Measurements from ENCODE around the gene GLIS1.

The GLIS1 gene

DNA sequence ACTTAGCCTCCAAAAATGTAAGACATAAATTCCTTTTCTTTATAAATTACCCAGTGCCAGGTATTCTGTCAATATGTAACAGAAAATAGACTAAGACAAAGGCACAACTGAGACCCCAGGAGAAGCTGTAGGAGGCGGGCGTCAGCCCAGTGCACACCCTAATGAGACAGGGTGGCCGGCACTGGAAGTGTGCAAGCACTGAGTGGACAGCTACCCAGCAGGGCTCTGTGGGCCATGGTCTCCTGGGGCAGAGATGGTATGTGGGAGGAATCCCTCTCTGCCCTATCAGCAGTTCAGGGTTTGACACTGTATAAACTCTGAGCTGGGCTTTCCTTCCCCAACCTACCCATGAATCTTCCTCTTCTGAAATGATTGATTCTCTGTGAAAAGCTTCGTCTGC is 139.5 kb downstream of the GLIS1 start:
- Histone ChIP-seq H4K20me1 (ENCODE audit: insufficient read depth, low read length) (peaks cover 3% of the 10 kb centered on the region; the same call in 1 of the 2 replicates), H3K9me3 (ENCODE audit: insufficient read depth, low read length, severe bottlenecking) (no peaks in the 10 kb centered on the region), H3K4me2 (ENCODE audit: insufficient read depth, low read length) (no peak overlapping the region), H3K4me1 (ENCODE audit: insufficient read depth, low read length) (no peaks in the 10 kb centered on the region), H2AFZ (ENCODE audit: low read depth, low read length) (no peak overlapping the region), H3K27me3 (ENCODE audit: insufficient read depth, low read length, poor library complexity) (no peaks in the 10 kb centered on the region), H3K27ac (ENCODE audit: low read length) (no peak overlapping the region), H3K4me3 (ENCODE audit: low read depth in 1 of 2, low read length in 2 of 2) (no peak overlapping the region), H3K79me2 (ENCODE audit: insufficient read depth, low read length) (no peaks in the 10 kb centered on the region), H3K9ac (ENCODE audit: low read depth, low read length) (no peak overlapping the region), H3K36me3 (ENCODE audit: insufficient read depth, low read length) (no peaks in the 10 kb centered on the region)
- no peak for TF ChIP-seq EZH2 (IDR thresholded peaks at IDR 0.05; ENCODE audit: borderline replicate concordance, low read depth, low read length, severe bottlenecking)
- TF ChIP-seq, protein P1, sequence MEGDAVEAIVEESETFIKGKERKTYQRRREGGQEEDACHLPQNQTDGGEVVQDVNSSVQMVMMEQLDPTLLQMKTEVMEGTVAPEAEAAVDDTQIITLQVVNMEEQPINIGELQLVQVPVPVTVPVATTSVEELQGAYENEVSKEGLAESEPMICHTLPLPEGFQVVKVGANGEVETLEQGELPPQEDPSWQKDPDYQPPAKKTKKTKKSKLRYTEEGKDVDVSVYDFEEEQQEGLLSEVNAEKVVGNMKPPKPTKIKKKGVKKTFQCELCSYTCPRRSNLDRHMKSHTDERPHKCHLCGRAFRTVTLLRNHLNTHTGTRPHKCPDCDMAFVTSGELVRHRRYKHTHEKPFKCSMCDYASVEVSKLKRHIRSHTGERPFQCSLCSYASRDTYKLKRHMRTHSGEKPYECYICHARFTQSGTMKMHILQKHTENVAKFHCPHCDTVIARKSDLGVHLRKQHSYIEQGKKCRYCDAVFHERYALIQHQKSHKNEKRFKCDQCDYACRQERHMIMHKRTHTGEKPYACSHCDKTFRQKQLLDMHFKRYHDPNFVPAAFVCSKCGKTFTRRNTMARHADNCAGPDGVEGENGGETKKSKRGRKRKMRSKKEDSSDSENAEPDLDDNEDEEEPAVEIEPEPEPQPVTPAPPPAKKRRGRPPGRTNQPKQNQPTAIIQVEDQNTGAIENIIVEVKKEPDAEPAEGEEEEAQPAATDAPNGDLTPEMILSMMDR (IDR thresholded peaks at IDR 0.05; ENCODE audit: borderline replicate concordance, extremely low read depth, low read length, poor library complexity, severe bottlenecking) = no peak
- ATAC-seq (ENCODE audit: insufficient read depth, low read depth) = no peak
- DNase-seq = no peak

DNA sequence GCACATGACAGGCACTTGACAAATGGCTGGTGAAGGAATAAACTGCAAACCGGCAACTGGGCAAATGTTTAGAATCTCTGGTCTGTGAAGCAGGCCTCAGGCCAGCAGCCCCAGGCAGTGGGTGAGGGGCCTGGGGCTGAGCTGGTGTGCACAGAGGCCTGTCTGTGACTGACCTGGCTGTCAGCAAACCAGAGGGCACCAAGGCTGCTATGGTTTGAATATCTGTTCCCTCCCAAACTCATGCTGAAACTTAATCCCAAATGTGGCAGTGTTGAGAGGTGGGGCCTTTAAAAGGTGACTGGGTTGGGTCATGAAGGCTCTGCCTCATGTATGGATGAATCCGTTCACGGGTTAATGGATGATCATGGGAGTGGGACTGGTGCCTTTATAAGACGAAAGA is 140.0 kb downstream of the GLIS1 start:
- no peaks in the 10 kb centered on the region for H3K27me3 ChIP-seq (ENCODE audit: insufficient read depth, low read length, poor library complexity)
- no peak for TF ChIP-seq EZH2 (IDR thresholded peaks at IDR 0.05; ENCODE audit: borderline replicate concordance, low read depth, low read length, severe bottlenecking)
- TF ChIP-seq, protein P1 (IDR thresholded peaks at IDR 0.05; ENCODE audit: borderline replicate concordance, extremely low read depth, low read length, poor library complexity, severe bottlenecking) = no peak
- no peak for ATAC-seq (ENCODE audit: insufficient read depth, low read depth)

DNA sequence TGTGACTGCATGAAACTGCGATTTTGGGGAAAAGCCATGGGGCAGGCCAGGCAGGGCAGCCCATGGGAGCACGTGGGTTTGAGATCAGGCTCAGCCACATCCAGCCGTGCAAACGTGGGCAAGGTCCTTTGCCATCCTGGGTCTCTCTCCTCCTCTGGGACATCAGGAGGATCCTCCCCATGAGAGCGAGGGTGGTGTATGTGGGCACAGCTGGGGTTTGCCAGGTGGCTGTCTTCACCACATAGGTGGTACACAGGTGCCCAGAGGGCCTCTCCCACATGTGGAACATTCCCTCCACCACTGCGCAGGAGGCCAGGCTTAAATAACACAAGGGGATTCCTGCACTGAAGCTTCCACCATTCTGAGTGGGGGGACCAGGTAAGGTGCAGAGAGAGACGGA is 143.1 kb downstream of the GLIS1 start:
- ATAC-seq (ENCODE audit: insufficient read depth, low read depth) (no peak), DNase-seq (no peak)
- no peak overlapping the region for H3K4me3 ChIP-seq (ENCODE audit: low read depth in 1 of 2, low read length in 2 of 2)
- no peak overlapping the region for H2AFZ ChIP-seq (ENCODE audit: low read depth, low read length)
- H3K27me3 ChIP-seq (ENCODE audit: insufficient read depth, low read length, poor library complexity) = no peaks in the 10 kb centered on the region
- no peak overlapping the region for H3K4me2 ChIP-seq (ENCODE audit: insufficient read depth, low read length)
- no peaks in the 10 kb centered on the region for H3K36me3 ChIP-seq (ENCODE audit: insufficient read depth, low read length)
- no peak overlapping the region for H3K27ac ChIP-seq (ENCODE audit: low read length)
- H3K9ac ChIP-seq (ENCODE audit: low read depth, low read length) = no peak overlapping the region
- TF ChIP-seq, protein P1 (IDR thresholded peaks at IDR 0.05; ENCODE audit: borderline replicate concordance, extremely low read depth, low read length, poor library complexity, severe bottlenecking) = no peak
- no peak for TF ChIP-seq EZH2 (IDR thresholded peaks at IDR 0.05; ENCODE audit: borderline replicate concordance, low read depth, low read length, severe bottlenecking)
- H4K20me1 ChIP-seq (ENCODE audit: insufficient read depth, low read length) = peaks cover 3% of the 10 kb centered on the region; the same call in 1 of the 2 replicates
- H3K4me1 ChIP-seq (ENCODE audit: insufficient read depth, low read length) = no peaks in the 10 kb centered on the region
- no peaks in the 10 kb centered on the region for H3K9me3 ChIP-seq (ENCODE audit: insufficient read depth, low read length, severe bottlenecking)
- H3K79me2 ChIP-seq (ENCODE audit: insufficient read depth, low read length) = no peaks in the 10 kb centered on the region

More for the DNA sequence above, 140.0 kb downstream of the GLIS1 start:
- H3K27ac ChIP-seq (ENCODE audit: low read length) = no peak overlapping the region
- H3K4me2 ChIP-seq (ENCODE audit: insufficient read depth, low read length) = no peak overlapping the region
- H3K4me3 ChIP-seq (ENCODE audit: low read depth in 1 of 2, low read length in 2 of 2) = no peak overlapping the region
- no peaks in the 10 kb centered on the region for H3K36me3 ChIP-seq (ENCODE audit: insufficient read depth, low read length)
- DNase-seq = no peak
- peaks cover 3% of the 10 kb centered on the region; the same call in 1 of the 2 replicates for H4K20me1 ChIP-seq (ENCODE audit: insufficient read depth, low read length)
- H2AFZ ChIP-seq (ENCODE audit: low read depth, low read length) = no peak overlapping the region
- H3K4me1 ChIP-seq (ENCODE audit: insufficient read depth, low read length) = no peaks in the 10 kb centered on the region
- H3K79me2 ChIP-seq (ENCODE audit: insufficient read depth, low read length) = no peaks in the 10 kb centered on the region
- H3K9me3 ChIP-seq (ENCODE audit: insufficient read depth, low read length, severe bottlenecking) = no peaks in the 10 kb centered on the region
- no peak overlapping the region for H3K9ac ChIP-seq (ENCODE audit: low read depth, low read length)

Data from DND-41 (cell line).